ENCODE results near the gene PML. TPM values are rescaled to one million over a fixed set of nuclear protein-coding genes. Genes with fewer than 3 reads are reported as not detected.

PML gene
- total RNA-seq, 1 donor from 2014 or later: 27.8 TPM

DNA sequence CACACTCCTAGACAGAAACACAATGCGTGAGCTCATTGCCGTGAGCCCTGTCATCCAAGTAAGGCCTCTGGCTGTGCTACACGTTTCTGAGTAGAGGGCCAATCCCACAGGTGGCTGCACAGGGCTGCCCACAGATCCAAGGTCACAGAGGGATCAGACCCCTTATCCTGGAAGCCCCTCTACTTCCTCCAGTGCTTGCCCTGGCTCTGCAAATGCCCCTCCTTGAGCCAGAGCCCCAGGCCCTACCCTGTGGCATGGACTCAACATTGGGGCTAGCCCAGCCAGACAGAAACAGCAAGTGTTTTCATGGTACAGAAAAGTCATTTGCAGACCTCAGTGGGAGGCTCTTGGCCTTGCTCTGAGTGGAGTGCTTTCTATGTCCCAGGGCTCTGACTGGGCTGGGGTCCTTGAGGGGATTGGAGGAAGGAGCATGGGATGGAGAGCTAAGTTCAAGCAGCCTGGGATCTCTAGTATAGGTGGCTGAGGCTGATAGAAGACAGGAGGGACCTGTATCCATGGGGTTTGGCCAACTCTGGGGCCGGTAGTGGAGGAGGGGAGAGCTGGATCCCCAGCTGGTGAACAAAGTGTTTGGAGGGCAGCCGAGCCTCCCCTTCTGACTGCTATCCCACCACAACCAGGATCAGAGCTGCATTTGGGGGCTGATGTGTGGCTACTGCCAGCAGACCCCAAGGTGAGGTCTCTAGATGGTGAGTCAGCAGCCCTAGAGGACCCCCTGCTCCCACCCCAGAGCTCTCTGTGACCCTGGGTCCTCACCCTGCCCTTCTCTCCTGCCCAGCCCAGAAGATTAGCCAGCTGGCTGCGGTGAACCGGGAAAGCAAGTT is 49.1 kb downstream of the PML start:
- TF ChIP-seq, protein P1, sequence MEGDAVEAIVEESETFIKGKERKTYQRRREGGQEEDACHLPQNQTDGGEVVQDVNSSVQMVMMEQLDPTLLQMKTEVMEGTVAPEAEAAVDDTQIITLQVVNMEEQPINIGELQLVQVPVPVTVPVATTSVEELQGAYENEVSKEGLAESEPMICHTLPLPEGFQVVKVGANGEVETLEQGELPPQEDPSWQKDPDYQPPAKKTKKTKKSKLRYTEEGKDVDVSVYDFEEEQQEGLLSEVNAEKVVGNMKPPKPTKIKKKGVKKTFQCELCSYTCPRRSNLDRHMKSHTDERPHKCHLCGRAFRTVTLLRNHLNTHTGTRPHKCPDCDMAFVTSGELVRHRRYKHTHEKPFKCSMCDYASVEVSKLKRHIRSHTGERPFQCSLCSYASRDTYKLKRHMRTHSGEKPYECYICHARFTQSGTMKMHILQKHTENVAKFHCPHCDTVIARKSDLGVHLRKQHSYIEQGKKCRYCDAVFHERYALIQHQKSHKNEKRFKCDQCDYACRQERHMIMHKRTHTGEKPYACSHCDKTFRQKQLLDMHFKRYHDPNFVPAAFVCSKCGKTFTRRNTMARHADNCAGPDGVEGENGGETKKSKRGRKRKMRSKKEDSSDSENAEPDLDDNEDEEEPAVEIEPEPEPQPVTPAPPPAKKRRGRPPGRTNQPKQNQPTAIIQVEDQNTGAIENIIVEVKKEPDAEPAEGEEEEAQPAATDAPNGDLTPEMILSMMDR (IDR thresholded peaks at IDR 0.05; ENCODE audit: unreplicated experiment): no peak
- no peaks in the 10 kb centered on the region for H3K4me1 Mint-ChIP-seq (ENCODE audit: low read depth)
- no peak for DNase-seq (ENCODE audit: low spot score, unreplicated experiment)
- H3K27me3 Mint-ChIP-seq: no peaks in the 10 kb centered on the region
- H3K4me3 Mint-ChIP-seq (ENCODE audit: low read depth): no peak overlapping the region
- no peak overlapping the region for H3K27ac Mint-ChIP-seq
- H3K36me3 Mint-ChIP-seq (ENCODE audit: insufficient read depth): no peaks in the 10 kb centered on the region
- H3K9me3 Mint-ChIP-seq (ENCODE audit: low read depth): no peaks in the 10 kb centered on the region

GRCh38 chr15:74044267-74045110 is 50.0 kb downstream of the PML start:
- no peak overlapping the region for H3K4me3 Mint-ChIP-seq (ENCODE audit: low read depth)
- H3K36me3 Mint-ChIP-seq (ENCODE audit: insufficient read depth): no peaks in the 10 kb centered on the region
- H3K9me3 Mint-ChIP-seq (ENCODE audit: low read depth): no peaks in the 10 kb centered on the region
- no peak overlapping the region for H3K27ac Mint-ChIP-seq
- peaks cover 2% of the 10 kb centered on the region for H3K27me3 Mint-ChIP-seq
- no peaks in the 10 kb centered on the region for H3K4me1 Mint-ChIP-seq (ENCODE audit: low read depth)
- TF ChIP-seq, protein P1 (IDR thresholded peaks at IDR 0.05; ENCODE audit: unreplicated experiment): no peak
- DNase-seq (ENCODE audit: low spot score, unreplicated experiment): no peak

DNA sequence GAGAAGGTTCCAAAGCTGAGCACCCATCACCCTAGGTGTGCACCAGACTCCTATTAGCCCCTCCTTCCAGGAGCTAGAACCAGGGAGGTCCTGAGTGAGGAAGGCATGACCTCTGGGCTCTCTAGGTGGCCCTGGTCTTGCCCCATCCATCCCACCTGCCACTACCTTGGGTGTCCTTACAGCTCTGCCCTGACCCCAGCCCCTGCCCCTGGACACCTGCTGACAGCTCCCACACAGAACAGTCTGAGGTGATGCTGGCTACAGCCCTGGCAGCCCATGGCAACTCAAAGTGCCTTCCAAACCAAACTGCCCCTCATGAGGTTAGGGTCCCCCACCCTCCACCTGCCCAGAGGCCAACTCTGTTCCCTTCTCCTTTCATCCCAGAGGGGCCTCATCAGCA is 50.7 kb downstream of the PML start:
- Mint-ChIP-seq H3K4me3 (ENCODE audit: low read depth) (no peak overlapping the region), H3K4me1 (ENCODE audit: low read depth) (no peaks in the 10 kb centered on the region), H3K27me3 (peaks cover 5% of the 10 kb centered on the region), H3K36me3 (ENCODE audit: insufficient read depth) (no peaks in the 10 kb centered on the region), H3K27ac (no peak overlapping the region), H3K9me3 (ENCODE audit: low read depth) (no peaks in the 10 kb centered on the region)
- DNase-seq (ENCODE audit: low spot score, unreplicated experiment): no peak
- TF ChIP-seq, protein P1 (IDR thresholded peaks at IDR 0.05; ENCODE audit: unreplicated experiment): no peak

- Mint-ChIP-seq H3K27ac (no peak overlapping the region), H3K4me3 (ENCODE audit: low read depth) (no peak overlapping the region), H3K4me1 (ENCODE audit: low read depth) (no peaks in the 10 kb centered on the region), H3K27me3 (peaks cover 8% of the 10 kb centered on the region), H3K9me3 (ENCODE audit: low read depth) (no peaks in the 10 kb centered on the region), H3K36me3 (ENCODE audit: insufficient read depth) (no peaks in the 10 kb centered on the region)
- TF ChIP-seq, protein P1 (IDR thresholded peaks at IDR 0.05; ENCODE audit: unreplicated experiment): no peak
- no peak for DNase-seq (ENCODE audit: low spot score, unreplicated experiment)
Observed at GRCh38 chr15:74045636-74046274, 51.2 kb downstream of the PML start.

- Mint-ChIP-seq H3K4me3 (ENCODE audit: low read depth) (no peak overlapping the region), H3K27me3 (peaks cover 9% of the 10 kb centered on the region), H3K9me3 (ENCODE audit: low read depth) (no peaks in the 10 kb centered on the region), H3K4me1 (ENCODE audit: low read depth) (no peaks in the 10 kb centered on the region), H3K36me3 (ENCODE audit: insufficient read depth) (no peaks in the 10 kb centered on the region), H3K27ac (no peak overlapping the region)
- TF ChIP-seq, protein P1 (IDR thresholded peaks at IDR 0.05; ENCODE audit: unreplicated experiment): no peak
- DNase-seq (ENCODE audit: low spot score, unreplicated experiment): no peak
Observed at GRCh38 chr15:74046275-74046674, 51.8 kb downstream of the PML start.

Measured in progenitor cell of endocrine pancreas (in vitro differentiated cells).